Limb (tissue), 2 donors: ENCODE results near the gene CFAP92.

Source experiments
- DNase-seq, 2 donors: peaks; one replicate each; pipeline ENCODE4 v3.0.0-alpha.2; 2016; ENCODE audit errors: extremely low spot score in 2 of 2

Gene CFAP92

DNA sequence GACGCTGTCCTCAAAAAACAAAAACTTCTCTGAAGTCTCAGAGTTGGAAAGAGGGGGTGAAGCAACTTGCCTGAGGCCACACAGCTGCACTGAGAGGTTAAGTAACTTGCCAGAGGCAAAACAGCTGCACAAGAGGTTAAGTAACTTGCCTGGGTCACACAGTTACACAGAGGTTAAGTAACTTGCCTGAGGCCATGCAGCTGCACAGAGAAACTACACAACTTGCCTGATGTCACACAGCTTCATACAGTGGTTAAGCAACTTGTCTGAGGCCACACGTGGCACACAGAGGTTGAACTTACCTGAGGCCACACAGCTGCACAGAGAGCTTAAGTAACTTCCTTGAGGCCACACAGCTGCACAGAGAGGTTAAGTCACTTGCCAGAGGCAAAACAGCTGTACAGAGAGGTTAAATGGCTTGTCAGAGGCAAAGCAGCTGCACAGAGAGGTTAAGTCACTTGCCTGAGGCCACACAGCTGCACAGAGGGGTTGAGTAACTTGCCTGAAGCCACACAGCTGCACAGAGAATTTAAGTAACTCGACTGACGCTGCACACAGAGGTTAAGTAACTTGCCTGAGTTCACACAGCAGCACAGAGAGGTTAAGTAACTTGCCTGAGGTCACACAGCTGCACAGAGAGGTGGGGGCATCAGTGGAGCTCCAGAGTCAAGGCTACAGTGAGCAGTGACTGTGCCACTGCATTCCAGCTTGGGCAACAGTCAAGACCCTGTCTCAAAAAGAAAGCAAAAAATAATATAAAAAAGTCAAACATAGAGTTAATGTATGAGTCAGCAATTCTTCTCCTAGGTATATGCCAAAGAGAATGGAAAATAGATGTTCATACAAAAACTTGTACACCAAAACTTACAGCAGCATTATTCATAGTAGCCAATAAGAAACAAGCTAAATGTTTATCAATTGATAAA, 126.4 kb downstream of the CFAP92 start:
- DNase-seq: no peak

DNA sequence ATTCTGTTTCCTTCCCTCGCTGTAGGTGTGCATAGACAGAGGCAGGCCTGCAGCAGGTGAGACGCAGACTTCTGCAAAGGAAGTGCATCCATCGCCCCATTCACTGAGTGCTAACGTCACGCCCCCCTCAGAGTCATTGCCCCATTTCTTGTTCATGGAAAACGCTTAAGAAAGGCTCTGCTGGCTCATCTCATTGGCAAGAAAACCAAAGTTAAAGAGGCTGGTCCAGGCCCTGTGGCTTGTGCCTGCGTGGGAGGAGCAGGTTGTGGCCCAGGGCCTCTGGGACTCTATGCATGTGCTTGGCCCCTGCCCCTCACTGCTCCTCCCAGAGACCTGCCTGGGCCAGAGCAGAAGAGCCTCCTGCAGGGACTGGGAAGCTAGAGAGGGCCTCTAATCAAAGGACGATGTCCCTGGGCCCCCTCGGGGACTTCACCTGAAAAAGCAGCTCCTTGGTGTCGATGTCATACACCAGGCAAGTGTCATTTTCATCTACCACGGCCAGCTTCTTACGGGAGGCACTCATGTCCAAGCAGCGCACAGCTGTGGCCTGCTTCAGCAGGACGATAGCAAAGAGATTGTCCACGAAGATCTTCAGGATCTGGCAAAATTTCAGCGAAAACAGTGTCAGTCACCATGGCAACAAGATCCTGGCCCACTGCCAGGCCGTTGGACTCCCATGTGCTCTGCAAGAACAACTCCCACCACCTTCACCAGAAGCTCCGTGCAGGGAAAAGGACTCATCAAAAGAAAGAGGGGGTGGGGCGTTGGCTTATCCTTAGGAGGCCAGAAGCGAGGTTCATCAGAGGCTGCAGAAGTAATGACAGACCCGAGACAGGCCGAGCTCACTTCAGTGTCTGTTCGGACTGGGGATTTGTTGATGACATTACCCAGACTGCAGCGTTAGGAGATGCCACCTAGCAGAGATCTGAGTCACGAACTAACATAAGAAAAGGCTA, 128.7 kb downstream of the CFAP92 start:
- DNase-seq: peak in 1 of 2 donors; percentile 74

DNA sequence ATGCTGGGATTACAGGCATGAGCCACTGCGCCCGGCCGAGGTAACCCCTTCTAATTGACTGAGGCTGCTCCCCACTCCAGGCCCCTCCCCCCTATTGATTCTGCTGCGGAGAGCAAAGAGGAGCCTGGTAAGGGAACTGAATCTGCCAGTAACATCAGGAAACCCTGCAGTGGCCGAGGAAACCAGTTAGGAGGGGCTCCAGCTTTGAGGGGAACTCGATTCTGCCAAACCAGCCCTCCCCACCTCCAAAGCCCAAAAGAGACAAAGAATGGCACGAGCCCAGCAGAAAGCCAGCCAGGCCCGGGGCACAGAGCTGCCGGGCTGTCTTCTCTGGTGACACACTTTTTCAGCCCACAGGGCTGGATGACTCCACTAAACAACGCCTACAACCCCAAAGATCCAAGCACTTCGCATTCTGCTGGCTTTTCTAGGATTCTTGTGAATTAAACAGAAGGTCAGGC, 129.5 kb downstream of the CFAP92 start:
- DNase-seq: no peak

DNA sequence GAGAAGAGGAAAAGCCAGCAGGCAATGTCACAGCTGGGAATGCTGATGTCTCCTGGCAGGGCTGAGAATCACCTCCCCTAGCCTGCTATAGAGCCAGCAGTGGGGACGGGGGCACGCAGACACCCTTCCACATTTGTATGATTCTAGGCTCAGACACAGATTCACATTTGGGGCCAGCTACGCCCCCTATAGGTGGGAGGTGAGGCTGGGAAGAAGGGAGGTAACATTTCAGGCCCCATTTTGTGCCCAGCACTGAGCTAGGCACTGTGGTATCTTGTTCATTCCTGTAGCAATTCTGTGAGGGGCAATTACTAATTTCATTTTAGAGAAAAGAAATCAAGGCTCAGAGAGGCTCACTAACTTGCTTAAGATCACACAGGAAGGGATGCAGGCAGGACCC, 130.3 kb downstream of the CFAP92 start:
- no peak for DNase-seq

DNA sequence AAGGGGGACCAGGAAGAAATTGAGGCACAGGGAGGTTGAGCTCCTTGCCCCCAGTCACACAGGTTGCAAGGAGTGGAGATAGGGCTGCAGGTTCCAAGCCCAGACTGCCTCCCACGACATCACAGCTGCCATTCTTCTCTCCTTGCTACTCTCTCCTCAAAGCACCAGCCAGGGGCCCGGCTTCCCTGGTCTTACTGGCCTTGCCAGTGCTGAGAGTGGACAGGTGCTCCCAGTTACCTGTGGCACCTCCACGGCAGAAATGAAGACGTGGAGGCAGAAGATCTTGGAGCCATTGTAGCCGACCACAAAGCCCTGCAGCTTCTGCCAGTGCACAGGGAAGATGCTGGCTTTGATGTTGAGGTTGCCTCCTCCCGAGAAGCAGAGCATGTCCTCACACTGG, 132.4 kb downstream of the CFAP92 start:
- DNase-seq: no peak
